ENCODE results near the gene DMAC2L.
"Not testable (repeated sequence)": the region's sequence is repeated elsewhere in the genome, so short reads cannot be mapped to it uniquely, and the experiment has no call there.

The DMAC2L gene

DNA sequence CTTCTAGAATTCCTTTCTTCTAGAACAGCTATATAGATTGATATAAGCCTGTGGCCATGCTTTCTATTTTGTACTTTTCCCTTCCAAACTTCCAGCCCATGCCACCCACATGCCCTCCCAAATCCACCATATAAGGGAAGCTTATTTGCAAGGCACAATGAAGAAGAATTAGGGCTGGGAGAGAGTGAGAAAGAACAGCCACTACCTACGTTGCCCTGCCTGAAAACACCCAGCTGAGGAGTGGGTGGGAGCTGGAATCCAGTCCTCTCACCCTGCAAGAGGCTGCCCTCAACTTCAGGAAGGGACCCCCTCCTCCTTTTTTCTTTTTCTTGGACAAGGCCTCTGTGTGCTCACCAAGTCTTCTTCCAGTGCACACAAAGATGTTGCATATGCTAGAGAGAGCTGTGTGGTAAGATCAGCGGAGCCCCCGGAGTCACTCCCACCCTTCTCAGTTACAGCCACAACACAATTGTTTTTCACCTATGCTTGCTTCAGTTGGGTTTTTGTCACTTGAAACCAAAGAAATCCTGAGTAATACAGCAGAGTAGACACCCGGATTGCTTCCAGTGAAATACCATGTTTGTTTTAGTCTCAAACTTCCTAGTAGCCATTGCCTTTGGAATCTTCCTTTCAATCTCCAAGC lies 45.8 kb downstream of the DMAC2L start:
- DNase-seq = no peak

DNA sequence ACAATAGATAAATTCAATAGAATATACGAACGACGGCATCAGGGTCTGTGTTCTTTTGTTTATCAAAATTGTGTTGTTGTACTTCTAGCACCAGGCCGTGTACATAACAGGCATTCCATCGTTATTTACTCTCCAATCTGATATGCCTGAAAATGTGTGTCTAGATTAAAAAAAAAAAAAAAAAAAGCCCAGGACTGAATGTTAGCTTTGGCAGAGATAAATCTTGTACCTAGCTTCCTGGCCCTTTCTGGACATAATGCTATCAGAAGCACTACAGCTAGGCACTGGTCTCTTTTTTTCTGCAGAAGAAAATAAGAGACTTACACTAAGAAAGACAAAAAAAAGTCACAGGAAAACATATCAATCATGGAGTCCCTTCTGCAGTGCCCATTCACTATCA lies 47.5 kb downstream of the DMAC2L start:
- no peak for DNase-seq

DNA sequence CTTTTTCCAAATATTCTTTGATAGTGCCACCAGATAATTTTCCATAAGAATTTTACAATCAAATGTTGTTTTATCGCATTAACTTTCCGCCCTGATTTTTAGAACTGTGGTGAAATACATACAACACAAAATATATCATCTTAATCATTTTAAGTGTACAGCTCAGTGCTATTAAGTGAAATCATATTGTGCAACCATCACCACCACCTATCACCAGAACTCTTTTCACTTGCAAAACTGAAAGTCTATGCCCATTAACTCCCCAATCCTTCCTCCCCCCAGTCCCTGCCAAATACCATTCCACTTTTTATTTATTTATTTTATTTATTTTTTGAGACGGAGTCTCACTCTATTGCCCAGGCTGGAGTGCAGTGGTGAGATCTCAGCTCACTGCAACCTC lies 48.0 kb downstream of the DMAC2L start:
- no peak for DNase-seq

DNA sequence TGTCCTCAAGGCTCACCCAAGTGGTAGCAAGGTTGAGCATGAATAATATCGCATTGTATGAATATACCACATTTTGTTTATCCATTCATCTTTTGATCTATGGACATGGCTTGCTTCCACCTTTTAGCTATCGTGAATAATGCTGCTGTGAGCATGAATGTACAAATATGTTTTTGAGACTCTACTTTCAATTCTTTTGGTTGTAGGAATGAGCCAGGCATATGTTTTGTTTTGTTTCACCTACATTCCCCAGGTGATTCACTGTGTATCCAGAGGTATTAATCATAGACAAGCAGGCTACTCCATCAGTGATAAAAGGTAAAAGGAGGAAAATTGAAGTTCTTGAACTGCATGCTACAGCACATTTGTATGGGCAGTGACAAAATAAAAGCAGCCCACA lies 48.7 kb downstream of the DMAC2L start:
- no peak for DNase-seq

DNA sequence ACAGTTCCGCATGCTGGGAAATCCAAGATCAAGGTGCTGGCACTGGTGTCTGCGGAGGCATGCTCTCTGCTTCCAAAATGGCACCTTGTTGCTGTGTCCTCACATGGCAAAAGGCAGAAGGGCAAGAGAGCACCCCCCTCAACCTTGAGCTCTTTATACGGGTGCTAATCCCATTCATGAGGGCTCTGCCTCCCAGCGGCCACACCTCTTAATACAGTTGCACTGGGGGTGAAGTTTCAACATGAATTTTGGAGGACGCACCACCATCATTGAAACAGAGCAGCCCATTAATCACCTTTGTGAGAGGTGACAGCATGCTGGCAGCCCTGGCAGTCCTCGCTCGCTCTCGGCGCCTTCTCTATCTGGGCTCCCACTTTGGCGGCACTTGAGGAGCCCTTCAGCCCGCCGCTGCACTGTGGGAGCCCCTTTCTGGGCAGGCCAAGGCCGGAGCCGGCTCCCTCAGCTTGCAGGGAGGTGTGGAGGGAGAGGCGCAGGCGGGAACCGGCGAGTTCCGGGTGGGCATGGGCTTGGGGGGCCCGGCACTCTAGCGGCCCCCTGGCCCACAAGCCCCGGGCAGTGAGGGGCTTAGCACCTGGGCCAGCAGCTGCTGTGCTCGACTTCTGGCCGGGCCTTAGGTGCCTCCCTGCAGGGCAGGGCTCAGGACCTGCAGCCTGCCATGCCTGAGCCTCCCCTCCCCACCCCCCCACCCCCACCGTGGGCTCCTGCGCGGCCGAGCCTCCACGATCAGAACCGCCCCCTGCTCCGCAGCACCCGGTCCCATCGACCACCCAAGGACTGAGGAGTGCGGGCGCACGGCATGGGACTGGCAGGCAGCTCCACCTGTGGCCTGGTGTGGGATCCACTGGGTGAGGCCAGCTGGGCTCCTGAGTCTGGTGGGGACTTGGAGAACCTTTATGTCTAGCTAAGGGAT lies 49.6 kb downstream of the DMAC2L start:
- not testable (repeated sequence) for DNase-seq

DNA sequence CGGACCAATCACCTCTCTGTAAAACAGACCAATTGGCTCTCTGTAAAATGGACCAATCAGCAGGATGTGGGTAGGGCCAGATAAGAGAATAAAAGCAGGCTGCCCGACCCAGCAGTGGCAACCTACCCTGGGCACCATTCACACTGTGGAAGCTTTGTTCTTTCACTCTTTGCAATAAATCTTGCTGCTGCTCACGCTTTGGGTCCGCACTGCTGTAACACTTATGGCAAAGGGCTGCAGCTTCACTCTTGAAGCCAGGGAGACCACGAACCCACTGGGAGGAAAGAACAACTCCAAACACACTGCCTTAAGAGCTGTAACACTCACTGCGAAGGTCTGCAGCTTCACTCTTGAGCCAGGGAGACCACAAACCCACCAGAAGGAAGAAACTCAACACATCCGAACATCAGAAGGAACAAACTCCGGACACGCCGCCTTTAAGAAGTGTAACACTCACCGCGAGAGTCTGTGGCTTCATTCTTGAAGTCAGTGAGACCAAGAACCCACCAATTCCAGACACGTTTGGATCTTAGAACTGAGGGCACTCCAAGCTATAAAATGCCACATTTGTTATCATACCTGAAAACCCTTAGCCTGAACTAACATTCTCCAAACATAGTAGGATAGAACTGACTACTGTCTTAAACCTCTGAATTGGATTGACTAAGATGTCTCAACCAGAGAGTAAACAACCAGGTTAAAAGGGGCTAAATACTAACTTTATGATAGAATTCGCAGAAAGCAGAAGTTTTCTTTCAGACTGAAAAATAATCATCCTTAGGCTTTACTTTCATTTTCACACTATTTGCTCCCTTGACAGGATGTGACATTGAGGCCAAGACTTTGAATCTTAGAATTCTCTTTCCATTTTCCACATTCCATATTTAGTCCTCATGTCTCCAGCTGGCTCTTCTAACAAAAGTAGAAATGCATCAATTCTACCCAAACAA lies 50.9 kb downstream of the DMAC2L start:
- DNase-seq = peak; percentile 35

DNA sequence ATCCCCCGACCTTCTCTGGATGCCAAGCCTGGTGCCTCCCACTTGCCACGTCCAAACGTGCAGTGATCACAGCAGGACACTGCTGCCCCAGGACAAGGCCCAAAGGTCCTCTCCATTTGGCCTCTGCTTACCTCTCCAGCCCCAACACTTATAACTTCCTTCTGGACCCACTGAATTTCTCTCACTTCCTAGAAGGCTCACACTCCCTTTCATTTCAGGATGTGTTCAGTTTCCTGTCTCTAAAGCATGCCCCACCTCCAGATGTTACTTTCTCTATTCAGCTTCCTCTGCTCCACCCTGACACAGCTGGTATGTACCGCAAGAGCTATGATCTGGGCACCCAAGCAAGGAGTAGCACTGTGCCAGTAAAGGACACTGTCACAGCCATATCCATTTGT lies 51.6 kb downstream of the DMAC2L start:
- peak; percentile 82 for DNase-seq

DNA sequence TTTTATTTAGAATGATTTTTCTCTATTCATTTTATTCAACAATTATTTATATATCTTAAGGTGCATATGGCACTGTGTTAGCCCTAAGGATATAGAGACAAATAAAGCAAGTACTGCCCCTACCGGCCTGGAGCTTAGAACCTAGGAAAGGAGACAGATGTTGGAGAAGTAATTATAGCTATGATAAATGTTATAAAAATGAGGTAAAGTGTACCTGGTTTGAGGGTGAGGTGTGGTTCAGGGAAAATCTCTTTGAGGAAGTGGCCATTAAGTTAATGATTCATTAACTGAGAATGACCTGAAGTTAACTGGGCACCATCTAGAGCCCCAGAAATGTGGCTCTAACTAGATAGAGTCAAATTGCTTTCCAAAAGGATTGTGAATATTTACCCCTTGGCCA lies 52.7 kb downstream of the DMAC2L start:
- DNase-seq = no peak

DNA sequence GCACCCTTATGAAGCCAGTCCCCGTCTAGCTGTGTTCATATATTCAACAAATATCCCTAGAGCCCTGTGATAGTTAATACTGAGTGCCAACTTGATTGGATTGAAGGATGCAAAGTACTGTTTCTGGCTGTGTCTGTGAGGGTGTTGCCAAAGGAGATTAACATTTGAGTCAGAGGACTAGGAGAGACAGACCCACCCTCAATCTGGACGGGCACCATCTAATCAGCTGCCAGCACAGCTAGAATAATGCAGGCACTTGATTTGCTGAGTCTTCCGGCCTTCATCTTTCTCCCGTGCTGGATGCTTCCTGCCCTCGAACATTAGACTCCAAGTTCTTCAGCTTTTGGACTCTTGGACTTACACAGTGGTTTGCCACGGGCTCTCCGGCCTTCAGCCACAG lies 53.4 kb downstream of the DMAC2L start:
- not testable (repeated sequence) for DNase-seq

DNA sequence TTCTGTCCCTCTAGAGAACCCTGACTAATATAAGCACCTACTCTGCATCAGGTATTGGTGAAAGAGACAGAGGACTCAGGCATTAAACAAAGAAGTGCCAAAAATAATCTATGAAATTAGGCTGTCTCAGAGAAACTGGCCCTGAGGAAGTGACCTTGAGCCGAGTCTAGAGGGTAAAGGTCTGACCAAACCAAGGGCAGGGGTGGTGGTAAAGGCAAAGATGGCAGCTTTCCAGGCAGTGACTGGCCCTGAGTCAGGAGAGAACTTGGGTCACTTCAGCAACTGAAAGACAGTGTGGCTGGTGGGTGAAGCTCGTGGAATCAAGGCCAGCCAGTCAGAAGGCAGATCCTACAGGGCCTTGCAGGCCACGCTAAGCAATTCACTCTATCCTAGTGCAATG lies 54.0 kb downstream of the DMAC2L start:
- no peak for DNase-seq

DNA sequence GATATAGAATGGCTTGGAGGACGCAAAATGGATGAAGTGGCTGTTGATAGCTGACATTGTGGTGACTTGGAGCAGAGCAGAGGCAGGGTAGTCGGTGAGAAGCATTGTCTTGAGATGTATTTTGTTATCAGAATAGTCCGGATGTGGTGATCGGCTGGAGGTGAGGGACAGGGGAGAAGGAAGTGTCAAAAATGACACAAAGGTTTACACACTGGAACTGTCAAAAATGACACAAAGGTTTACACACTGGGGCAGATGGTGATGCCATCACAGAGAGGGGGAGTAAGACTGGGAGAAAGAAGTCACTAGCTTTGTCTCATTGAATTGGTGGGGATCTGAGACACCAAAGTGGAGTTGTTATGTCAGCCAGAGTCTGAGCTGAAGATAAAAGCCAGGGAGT lies 54.5 kb downstream of the DMAC2L start:
- DNase-seq = no peak

DNA sequence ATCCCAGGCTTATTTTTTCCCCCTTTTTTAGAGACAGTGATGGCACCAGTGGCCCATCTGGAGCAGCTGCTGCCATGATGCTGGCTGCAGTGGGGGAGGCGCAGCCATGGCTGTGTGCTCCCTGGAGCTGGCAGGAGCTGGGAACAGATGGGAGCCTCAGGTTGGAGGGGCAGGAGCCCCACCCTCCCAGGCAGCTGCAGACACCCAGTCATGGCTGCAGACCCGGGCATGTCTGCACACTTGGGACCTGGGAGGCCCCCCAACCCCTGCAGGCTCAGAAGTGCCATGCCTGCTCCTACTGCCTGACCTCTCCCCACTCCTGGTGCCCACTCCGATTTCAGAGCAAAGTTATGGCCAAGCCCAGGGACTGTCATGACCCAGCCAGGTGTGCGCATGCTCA lies 59.4 kb downstream of the DMAC2L start:
- no peak for DNase-seq

DNA sequence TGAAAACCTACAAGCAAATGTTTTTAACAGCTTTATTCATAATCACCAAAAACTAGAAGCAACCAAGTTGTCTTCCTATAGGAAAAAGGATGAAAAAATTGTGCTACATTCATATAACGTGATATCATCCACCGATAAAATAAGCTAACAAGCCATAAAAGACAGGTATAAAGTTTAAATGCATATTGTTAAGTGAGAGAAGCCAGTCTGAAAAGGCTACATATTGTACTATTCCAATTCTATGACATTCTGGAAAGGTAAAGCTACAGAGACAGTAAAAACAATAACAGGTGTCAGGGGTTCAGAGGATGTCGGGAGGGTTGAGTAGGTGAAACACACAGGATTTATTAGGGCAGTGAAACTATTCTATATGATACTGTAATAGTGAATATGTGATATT lies 61.8 kb downstream of the DMAC2L start:
- DNase-seq = no peak

DNA sequence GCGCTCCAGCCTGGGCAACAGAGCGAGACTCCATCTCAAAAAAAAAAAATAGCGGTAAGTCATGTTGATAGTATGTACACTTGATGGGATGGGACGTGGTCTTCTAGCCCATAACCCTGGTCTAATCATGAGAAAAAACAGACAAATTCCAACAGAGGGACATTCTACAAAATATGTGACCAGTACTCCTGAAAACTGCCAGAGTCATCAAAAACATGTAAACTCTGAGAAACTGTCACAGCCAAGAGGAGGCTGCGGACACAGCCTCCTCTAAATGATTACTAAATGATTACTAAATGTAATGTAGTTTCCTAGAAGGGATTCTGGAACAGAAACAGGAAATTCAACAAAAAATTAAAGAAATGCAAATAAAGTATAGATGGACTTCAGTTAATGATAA lies 63.6 kb downstream of the DMAC2L start:
- DNase-seq = no peak
